Ishikawa (cell line): Measurements from ENCODE around the gene MSMB.

Experiments used
- CEBPB ChIP-seq: IDR thresholded peaks from 2 replicates; pipeline ENCODE4 v1.6.1; 2012
- CREB1 ChIP-seq: IDR thresholded peaks from 2 replicates; pipeline ENCODE4 v1.6.1; 2012; ENCODE audit warnings: low read depth
- EGR1 ChIP-seq: IDR thresholded peaks from 2 replicates; pipeline ENCODE4 v1.6.1; 2012
- EP300 ChIP-seq: IDR thresholded peaks from 2 replicates; pipeline ENCODE4 v1.6.1; 2012; ENCODE audit warnings: borderline replicate concordance
- FOXM1 ChIP-seq: IDR thresholded peaks from 2 replicates; pipeline ENCODE4 v1.6.1; 2012; ENCODE audit warnings: low read depth, borderline replicate concordance
- NFIC ChIP-seq: IDR thresholded peaks from 2 replicates; pipeline ENCODE4 v1.6.1; 2012
- RAD21 ChIP-seq: IDR thresholded peaks from 2 replicates; pipeline ENCODE4 v1.6.1; 2012; ENCODE audit warnings: low read depth
- TAF1 ChIP-seq: IDR thresholded peaks from 2 replicates; pipeline ENCODE4 v1.6.1; 2012; ENCODE audit warnings: low read depth, mild to moderate bottlenecking
- TEAD4 ChIP-seq: IDR thresholded peaks from 2 replicates; pipeline ENCODE4 v1.6.1; 2012
- YY1 ChIP-seq: IDR thresholded peaks from 2 replicates; pipeline ENCODE4 v1.6.1; 2012; ENCODE audit warnings: low read depth
- ZBTB7A ChIP-seq: IDR thresholded peaks from 2 replicates; pipeline ENCODE4 v1.6.1; 2012; ENCODE audit warnings: low read depth
- TF ChIP-seq, protein P1 (sequence below): IDR thresholded peaks from 2 replicates; pipeline ENCODE4 v1.6.1; 2012; ENCODE audit warnings: low read depth, mild to moderate bottlenecking
- TF ChIP-seq, protein P2 (sequence below): IDR thresholded peaks from 2 replicates; pipeline ENCODE4 v1.6.1; 2012
- TF ChIP-seq, protein P3 (sequence below): IDR thresholded peaks from 2 replicates; pipeline ENCODE4 v1.6.1; 2012

Gene MSMB

DNA sequence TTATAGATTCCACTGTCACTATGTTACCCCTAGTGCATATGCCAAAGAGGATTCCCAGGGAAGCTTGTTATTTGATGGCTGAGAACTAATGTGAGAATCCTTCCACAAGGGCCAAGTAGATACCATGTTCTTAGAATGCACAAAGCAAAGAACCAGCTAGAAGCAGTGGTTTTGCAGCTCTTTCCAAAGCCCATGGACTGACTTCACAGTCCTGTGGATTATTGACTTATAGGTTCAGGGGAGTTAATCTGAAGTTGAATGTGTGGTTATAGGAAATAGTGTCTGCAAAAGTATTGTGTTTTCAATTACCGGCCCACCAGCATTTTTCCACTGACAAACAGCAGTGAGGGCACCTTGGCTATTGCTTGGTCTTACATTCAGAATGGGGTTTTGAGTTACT is 45.5 kb downstream of the MSMB start:
- TF ChIP-seq RAD21 = no peak
- TF ChIP-seq CREB1 = no peak
- no peak for TF ChIP-seq CEBPB
- TF ChIP-seq FOXM1 = no peak
- TF ChIP-seq, protein P1, sequence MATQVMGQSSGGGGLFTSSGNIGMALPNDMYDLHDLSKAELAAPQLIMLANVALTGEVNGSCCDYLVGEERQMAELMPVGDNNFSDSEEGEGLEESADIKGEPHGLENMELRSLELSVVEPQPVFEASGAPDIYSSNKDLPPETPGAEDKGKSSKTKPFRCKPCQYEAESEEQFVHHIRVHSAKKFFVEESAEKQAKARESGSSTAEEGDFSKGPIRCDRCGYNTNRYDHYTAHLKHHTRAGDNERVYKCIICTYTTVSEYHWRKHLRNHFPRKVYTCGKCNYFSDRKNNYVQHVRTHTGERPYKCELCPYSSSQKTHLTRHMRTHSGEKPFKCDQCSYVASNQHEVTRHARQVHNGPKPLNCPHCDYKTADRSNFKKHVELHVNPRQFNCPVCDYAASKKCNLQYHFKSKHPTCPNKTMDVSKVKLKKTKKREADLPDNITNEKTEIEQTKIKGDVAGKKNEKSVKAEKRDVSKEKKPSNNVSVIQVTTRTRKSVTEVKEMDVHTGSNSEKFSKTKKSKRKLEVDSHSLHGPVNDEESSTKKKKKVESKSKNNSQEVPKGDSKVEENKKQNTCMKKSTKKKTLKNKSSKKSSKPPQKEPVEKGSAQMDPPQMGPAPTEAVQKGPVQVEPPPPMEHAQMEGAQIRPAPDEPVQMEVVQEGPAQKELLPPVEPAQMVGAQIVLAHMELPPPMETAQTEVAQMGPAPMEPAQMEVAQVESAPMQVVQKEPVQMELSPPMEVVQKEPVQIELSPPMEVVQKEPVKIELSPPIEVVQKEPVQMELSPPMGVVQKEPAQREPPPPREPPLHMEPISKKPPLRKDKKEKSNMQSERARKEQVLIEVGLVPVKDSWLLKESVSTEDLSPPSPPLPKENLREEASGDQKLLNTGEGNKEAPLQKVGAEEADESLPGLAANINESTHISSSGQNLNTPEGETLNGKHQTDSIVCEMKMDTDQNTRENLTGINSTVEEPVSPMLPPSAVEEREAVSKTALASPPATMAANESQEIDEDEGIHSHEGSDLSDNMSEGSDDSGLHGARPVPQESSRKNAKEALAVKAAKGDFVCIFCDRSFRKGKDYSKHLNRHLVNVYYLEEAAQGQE = no peak
- no peak for TF ChIP-seq EP300
- TF ChIP-seq TAF1 = no peak
- TF ChIP-seq, protein P2, sequence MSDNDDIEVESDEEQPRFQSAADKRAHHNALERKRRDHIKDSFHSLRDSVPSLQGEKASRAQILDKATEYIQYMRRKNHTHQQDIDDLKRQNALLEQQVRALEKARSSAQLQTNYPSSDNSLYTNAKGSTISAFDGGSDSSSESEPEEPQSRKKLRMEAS = no peak

DNA sequence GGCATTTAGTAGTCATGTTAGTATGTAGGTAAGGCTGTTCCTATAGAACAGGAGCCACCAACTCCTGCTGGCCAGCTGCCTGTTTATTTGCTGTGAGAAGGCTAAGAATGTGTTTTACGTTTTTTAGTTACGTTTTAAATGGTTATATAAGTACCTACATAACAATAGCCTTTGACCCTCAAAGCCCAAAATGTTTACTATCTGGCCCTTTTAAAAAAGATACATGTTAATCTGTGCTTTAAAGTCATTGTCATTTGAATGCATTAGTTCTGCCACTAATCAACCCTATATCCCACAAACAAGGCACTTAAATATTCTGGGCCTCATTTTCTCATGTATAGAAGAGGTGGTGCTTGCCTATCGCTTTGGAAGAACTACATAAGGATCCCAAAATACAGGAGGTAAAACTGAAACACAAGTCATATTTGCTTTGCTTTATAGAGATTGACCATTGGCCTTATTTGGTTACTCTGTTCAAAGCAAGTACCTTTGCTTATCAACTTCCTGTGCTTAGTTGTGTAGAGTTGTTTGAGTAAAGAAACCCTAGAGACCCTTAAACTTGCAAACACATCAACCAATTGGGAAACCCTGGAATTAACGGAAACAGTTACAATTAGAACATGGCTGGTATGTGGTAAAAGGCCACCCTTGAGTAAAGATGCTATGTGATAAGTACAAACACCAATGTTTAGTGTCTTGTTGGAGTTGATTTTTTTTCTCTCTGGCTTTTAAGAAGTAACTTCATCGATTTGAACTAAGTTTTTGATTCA is 47.9 kb downstream of the MSMB start:
- TF ChIP-seq CREB1 (no peak), RAD21 (no peak), TEAD4 (no peak)

DNA sequence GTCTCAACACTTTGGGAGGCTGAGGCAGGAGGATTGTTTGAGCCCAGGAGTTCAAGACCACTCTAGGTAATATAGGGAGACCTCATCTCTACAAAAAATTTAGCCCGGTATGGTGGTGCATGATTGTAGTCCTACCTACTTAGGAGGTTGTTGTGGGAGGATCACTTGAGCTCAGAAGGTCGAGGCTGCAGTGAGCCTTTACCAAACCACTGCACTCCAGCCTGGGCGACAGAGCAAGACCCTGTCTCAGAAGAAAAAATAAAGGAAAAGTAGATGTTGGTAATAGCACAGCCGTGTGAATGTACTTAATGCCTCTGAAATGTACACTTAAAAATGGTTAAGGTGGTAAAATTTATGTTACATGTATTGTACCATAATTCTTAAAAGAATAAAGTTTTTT is 48.5 kb downstream of the MSMB start:
- TF ChIP-seq, protein P1 = no peak
- TF ChIP-seq EGR1 = no peak
- no peak for TF ChIP-seq YY1
- TF ChIP-seq, protein P3, sequence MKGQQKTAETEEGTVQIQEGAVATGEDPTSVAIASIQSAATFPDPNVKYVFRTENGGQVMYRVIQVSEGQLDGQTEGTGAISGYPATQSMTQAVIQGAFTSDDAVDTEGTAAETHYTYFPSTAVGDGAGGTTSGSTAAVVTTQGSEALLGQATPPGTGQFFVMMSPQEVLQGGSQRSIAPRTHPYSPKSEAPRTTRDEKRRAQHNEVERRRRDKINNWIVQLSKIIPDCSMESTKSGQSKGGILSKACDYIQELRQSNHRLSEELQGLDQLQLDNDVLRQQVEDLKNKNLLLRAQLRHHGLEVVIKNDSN = no peak
- TF ChIP-seq EP300 = no peak
- no peak for TF ChIP-seq CREB1
- TF ChIP-seq TEAD4 = no peak
- TF ChIP-seq CEBPB = no peak
- TF ChIP-seq ZBTB7A = no peak
- no peak for TF ChIP-seq TAF1
- no peak for TF ChIP-seq NFIC
- TF ChIP-seq RAD21 = no peak
- TF ChIP-seq FOXM1 = no peak

DNA sequence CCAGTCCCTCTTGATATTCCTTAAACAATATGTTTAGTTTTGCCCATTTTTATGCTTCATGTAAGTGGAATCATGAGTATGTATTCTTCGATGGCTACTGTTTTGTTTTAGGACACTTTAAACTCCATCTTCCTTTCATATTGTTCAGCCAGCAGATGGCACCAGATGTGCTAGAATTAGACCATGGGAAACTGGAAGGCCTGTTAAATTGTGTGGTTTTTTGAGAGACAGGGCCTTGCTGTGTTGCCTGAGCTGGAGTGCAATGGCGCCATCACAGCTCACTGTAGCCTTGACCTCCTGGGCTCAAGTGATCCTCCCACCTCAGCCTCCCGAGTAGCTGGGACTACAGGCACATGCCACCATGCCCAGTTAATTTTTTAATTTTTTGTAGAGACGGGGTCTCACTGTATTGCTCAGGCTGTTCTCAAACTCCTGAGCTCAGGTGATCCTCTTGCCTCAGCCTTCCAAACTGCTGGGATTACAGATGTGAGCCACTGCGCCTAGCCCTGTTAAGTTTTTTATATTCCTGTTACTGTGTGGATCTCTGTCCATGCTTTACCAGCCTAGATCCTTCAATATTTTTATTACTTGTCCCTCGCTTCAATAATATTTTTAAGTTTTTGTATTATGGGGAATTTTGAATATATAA is 62.4 kb downstream of the MSMB start:
- TF ChIP-seq RAD21 = peak; percentile 24; the same call in 1 of the 2 replicates
